Measurements from ENCODE around the gene CIAPIN1.

Gene CIAPIN1

DNA sequence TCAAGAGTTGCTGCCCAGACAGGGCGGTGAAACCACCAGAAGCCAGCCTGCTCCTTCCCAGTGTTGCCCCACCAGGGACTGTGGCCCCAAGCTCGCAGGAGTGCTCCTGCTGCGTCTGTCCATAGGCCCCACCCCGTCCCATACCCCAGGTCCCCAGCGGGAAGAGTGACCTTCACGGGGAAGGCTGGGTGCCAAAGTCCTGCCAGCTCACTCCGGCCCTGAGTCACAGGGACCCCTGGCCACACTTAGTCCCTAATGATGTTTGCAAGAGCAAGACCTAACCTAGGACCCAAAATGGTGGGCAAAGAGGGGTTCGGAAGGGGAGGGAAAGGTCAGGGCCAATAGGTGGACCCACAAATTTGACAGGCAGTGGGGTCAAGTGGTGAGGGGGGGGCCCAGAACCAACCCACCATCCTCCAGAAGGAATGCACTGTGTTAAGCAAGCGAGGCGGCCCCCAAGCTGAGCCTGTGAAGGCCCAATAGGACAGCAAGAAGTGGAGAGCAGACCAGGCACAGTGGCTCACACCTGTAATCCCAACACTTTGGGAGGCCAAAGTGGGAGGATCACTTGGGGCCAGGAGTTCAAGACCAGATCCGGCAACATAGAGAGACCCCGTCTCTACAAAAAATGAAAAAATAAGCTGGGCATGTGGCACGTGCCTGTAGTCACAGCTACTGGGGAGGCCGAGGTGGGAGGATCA is 35.8 kb upstream of the CIAPIN1 start:
- Histone ChIP-seq H3K27ac (no peak overlapping the region), H3K36me3 (no peaks in the 10 kb centered on the region), H3K4me3 (ENCODE audit: low read depth in 1 of 2, low read length in 1 of 2) (no peak overlapping the region), H3K27me3 (peaks cover 49% of the 10 kb centered on the region), H3K9me3 (no peaks in the 10 kb centered on the region), H3K4me1 (ENCODE audit: control insufficient read depth in 1 of 2, insufficient read depth in 1 of 2, low read depth in 1 of 2, low read length in 1 of 2) (peaks cover 18 to 22% of the 10 kb centered on the region in 2 experiments)
- TF ChIP-seq, protein P1, sequence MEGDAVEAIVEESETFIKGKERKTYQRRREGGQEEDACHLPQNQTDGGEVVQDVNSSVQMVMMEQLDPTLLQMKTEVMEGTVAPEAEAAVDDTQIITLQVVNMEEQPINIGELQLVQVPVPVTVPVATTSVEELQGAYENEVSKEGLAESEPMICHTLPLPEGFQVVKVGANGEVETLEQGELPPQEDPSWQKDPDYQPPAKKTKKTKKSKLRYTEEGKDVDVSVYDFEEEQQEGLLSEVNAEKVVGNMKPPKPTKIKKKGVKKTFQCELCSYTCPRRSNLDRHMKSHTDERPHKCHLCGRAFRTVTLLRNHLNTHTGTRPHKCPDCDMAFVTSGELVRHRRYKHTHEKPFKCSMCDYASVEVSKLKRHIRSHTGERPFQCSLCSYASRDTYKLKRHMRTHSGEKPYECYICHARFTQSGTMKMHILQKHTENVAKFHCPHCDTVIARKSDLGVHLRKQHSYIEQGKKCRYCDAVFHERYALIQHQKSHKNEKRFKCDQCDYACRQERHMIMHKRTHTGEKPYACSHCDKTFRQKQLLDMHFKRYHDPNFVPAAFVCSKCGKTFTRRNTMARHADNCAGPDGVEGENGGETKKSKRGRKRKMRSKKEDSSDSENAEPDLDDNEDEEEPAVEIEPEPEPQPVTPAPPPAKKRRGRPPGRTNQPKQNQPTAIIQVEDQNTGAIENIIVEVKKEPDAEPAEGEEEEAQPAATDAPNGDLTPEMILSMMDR (IDR thresholded peaks at IDR 0.05): no peak

DNA sequence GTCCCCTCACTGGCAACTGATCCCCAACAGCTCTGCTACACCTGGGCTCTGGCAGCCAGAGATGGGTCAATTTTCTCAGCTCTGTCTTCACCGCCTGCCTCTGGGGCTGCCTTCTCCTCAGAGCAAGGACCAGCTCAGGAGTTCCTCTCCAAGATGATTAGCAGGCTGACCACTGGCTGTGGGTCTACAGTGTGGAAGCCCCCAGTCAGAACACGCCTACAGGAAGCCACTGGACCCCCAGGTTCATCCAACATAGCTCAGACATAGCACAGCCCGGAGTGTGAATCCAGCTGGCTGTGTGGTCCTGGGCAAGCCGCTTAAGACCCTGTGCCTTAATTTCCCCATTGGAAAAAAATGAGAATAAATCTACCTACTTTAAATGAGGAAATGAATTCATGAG is 34.2 kb upstream of the CIAPIN1 start:
- H3K9me3 ChIP-seq: no peaks in the 10 kb centered on the region
- no peak overlapping the region for H3K27ac ChIP-seq
- TF ChIP-seq, protein P1 (IDR thresholded peaks at IDR 0.05): no peak
- peaks cover 58% of the 10 kb centered on the region for H3K27me3 ChIP-seq
- no peaks in the 10 kb centered on the region for H3K36me3 ChIP-seq
- peaks cover 19 to 21% of the 10 kb centered on the region in 2 experiments for H3K4me1 ChIP-seq (ENCODE audit: control insufficient read depth in 1 of 2, insufficient read depth in 1 of 2, low read depth in 1 of 2, low read length in 1 of 2)
- no peak overlapping the region for H3K4me3 ChIP-seq (ENCODE audit: low read depth in 1 of 2, low read length in 1 of 2)

DNA sequence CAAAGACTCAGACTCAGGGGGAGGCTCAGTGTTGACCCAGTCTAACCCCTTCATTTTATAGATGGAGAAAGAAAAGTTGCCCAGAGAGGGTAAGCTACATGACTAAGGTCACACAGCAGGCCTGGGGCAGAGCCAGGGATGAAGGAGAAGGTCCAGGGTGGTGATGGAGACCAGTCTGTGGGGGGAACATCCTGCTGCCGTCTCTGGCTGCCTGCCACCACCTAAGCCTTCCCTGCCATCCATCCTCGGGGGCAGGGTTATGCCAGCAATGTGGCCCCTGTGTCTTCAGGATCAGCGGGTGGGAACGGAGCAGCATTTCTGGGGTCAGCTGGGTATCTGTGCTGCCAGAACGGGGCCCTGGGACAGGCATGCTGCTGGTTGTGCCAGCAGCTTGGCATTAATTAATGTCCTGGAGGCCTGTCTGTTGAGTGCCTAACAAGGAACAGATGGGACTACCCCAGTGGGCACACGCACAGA is 33.6 kb upstream of the CIAPIN1 start:
- H3K4me3 ChIP-seq (ENCODE audit: low read depth in 1 of 2, low read length in 1 of 2): no peak overlapping the region
- H3K27ac ChIP-seq: no peak overlapping the region
- H3K4me1 ChIP-seq (ENCODE audit: control insufficient read depth in 1 of 2, insufficient read depth in 1 of 2, low read depth in 1 of 2, low read length in 1 of 2): peaks cover 21 to 24% of the 10 kb centered on the region in 2 experiments

DNA sequence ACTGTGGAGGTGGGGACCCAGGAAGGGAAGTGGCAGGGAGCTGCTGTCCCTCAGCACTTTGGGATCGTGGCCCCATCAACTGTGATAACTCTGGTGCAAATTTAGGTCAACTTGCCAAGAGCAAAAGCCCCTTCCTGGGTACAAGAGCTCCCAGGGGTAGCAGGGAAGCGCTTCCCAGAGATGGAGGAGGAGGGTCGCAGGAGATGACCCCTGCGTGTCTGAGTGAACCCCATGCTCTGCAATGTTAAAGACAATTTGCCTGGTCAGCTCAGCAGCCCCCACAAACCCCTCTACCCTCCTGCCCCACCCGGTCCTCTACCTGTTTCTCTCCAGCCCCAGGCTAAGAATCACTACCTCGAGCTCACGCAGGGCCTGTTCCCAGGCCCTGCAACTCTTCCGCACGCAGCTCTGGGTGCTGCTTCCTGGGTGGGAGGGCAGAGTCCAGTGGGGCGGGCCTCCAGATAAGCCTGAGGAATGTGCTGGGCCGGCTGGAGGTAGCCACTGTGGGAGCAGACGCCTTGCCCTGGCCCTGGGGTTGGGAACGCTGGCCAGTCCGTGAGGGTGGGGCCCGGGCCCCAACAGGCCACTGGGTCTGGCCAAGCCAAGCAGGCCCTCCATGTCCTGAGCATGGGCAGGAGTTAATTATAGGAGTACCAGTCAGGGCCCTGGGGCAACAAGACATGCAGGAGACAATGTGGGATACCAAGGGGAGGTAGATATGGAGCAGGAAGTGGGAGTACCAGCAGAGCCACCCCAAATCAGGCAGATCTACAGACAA is 33.0 kb upstream of the CIAPIN1 start:
- Histone ChIP-seq H3K4me1 (ENCODE audit: control insufficient read depth in 1 of 2, insufficient read depth in 1 of 2, low read depth in 1 of 2, low read length in 1 of 2) (peaks cover 24% of the 10 kb centered on the region in 2 experiments), H3K27me3 (peaks cover 46% of the 10 kb centered on the region), H3K9me3 (no peaks in the 10 kb centered on the region), H3K27ac (no peak overlapping the region), H3K36me3 (no peaks in the 10 kb centered on the region), H3K4me3 (ENCODE audit: low read depth in 1 of 2, low read length in 1 of 2) (no peak overlapping the region)
- TF ChIP-seq, protein P1 (IDR thresholded peaks at IDR 0.05): no peak

More for the DNA sequence above, 33.6 kb upstream of the CIAPIN1 start:
- Histone ChIP-seq H3K36me3 (no peaks in the 10 kb centered on the region), H3K9me3 (no peaks in the 10 kb centered on the region), H3K27me3 (peaks cover 52% of the 10 kb centered on the region)
- TF ChIP-seq, protein P1 (IDR thresholded peaks at IDR 0.05): no peak

DNA sequence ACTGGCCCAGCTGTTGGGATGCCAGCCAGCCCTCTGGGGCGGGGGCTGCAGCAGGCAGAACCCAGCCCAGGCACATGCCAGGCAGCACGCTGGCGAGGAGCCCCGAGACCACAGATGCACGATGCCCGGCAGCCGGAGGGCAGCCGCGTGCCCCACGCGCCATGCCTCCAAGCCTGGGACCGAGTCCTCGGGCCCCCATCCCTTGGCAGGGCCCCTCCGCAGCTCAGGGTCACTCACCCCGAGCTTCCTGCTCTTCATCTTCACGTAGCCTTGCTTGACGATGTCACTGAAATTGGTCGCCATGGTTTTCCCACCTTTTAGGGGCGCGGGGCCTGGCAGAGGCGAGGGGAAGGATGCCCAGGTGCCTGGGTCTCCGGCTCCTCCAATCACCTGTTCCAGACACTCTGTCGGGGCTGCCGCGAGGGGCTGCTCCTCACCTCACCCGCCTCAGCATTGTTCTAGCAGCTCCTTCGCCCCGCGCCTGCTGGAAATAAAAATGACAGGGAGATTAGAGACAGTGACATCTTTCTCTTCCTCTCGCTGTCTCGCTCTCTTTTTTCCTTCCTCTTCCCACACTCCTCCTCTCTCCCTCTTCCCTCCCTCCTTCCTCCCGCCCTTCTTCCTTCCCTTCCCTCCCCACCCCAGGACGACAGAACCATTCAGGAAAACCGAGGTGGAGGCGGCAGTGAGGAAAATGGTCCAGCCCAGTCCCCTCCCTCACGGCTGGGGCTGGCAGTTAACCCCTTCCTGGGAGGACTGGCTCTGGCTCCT is 32.2 kb upstream of the CIAPIN1 start:
- Histone ChIP-seq H3K4me1 (ENCODE audit: control insufficient read depth in 1 of 2, insufficient read depth in 1 of 2, low read depth in 1 of 2, low read length in 1 of 2) (peaks cover 30 to 32% of the 10 kb centered on the region in 2 experiments), H3K4me3 (ENCODE audit: low read depth in 1 of 2, low read length in 1 of 2) (no peak overlapping the region), H3K36me3 (no peaks in the 10 kb centered on the region), H3K27ac (no peak overlapping the region), H3K9me3 (no peaks in the 10 kb centered on the region), H3K27me3 (peaks cover 38% of the 10 kb centered on the region)
- TF ChIP-seq, protein P1 (IDR thresholded peaks at IDR 0.05): no peak

Data from neutrophil (primary cell).